Ishikawa (cell line): Measurements from ENCODE around the gene CCDC18.

Source experiments
- EP300 ChIP-seq: IDR thresholded peaks from 2 replicates; pipeline ENCODE4 v1.6.1; 2012; ENCODE audit warnings: borderline replicate concordance
- USF1 ChIP-seq: IDR thresholded peaks from 2 replicates; pipeline ENCODE4 v1.6.1; 2012
- YY1 ChIP-seq: IDR thresholded peaks from 2 replicates; pipeline ENCODE4 v1.6.1; 2012; ENCODE audit warnings: low read depth

GRCh38 chr1:93136445-93136844 lies 44.1 kb upstream of the CCDC18 start:
- TF ChIP-seq YY1 (no peak), USF1 (no peak), EP300 (no peak)
